ENCODE measurements around the gene PABPN1L. TPM values are rescaled to one million over a fixed set of nuclear protein-coding genes. Genes with fewer than 3 reads are reported as not detected.

Gene PABPN1L
- total and polyA plus RNA-seq, 2 of the 4 experiments (the other 2 are of a cell fraction), result not detected

- in situ Hi-C loops (cut with MboI; ENCODE audit: low sequenced_read_pairs), result no loop called here
- Histone ChIP-seq H3K9me3 (ENCODE audit: control insufficient read depth, insufficient read depth, low read length) (no peaks in the 10 kb centered on the region), H3K9ac (ENCODE audit: low read depth, low read length) (no peak overlapping the region), H3K36me3 (ENCODE audit: control insufficient read depth, insufficient read depth, low read length) (no peaks in the 10 kb centered on the region), H2BK5ac (ENCODE audit: low read depth, low read length, poor library complexity, severe bottlenecking) (no peak overlapping the region), H3K14ac (replicated peaks; ENCODE audit: low read depth, low read length) (no peak overlapping the region), H3K4me2 (ENCODE audit: low read depth, low read length) (no peak overlapping the region), H3K56ac (ENCODE audit: extremely low read depth, insufficient read depth, low read length) (no peak overlapping the region), H3K4me1 (ENCODE audit: control insufficient read depth, insufficient read depth, low read length) (no peaks in the 10 kb centered on the region), H3K4ac (ENCODE audit: low read depth, low read length) (no peak overlapping the region), H3K23ac (ENCODE audit: low read depth, low read length) (no peak overlapping the region), H2AK5ac (ENCODE audit: low read depth, low read length) (no peak overlapping the region), H2BK15ac (ENCODE audit: low read depth, low read length) (no peak overlapping the region), H2AK9ac (replicated peaks; ENCODE audit: low read depth, low read length, poor library complexity) (no peak overlapping the region), H3K27me3 (ENCODE audit: control insufficient read depth, insufficient read depth, low read length) (peaks cover 43% of the 10 kb centered on the region), H2AFZ (replicated peaks; ENCODE audit: low read length, poor library complexity) (no peak overlapping the region), H2BK20ac (ENCODE audit: low read depth, low read length) (no peak overlapping the region), H3K18ac (ENCODE audit: low read depth, low read length) (no peak overlapping the region), H4K5ac (ENCODE audit: low read depth, low read length) (no peak overlapping the region), H3K9me1 (ENCODE audit: insufficient read depth, low read length) (no peaks in the 10 kb centered on the region), H2BK120ac (ENCODE audit: low read depth, low read length) (no peak overlapping the region), H3K4me3 (ENCODE audit: insufficient read depth, low read depth, low read length) (no peak overlapping the region), H3K79me1 (ENCODE audit: low read depth in 1 of 2, low read length in 2 of 2) (no peaks in the 10 kb centered on the region), H4K8ac (ENCODE audit: low read depth in 2 of 2, low read length in 2 of 2) (no peak overlapping the region), H4K91ac (ENCODE audit: insufficient read depth, low read depth, low read length) (no peak overlapping the region), H4K20me1 (ENCODE audit: insufficient read depth, low read length) (no peaks in the 10 kb centered on the region), H3K27ac (ENCODE audit: insufficient read depth, low read length) (no peak overlapping the region)
- TF ChIP-seq RAD21 (IDR thresholded peaks at IDR 0.05; ENCODE audit: low read length), result no peak
- no TSS peak for BruUV-seq (replicated peaks)
- dilution Hi-C loops (cut with HindIII; ENCODE audit: low sequenced_read_pairs, unreplicated experiment), result no loop called here
- no peak for ATAC-seq (ENCODE audit: low read depth)
- CTCF ChIA-PET, result interaction anchor here (1.4 kb wide), 1 partner anchor 21 kb away, joined by 5 read pairs; no protein-coding TSS in a partner anchor
- intact Hi-C loops (cut with micrococcal nuclease), result no loop called here
- DNase-seq, result peak; percentile 0
- 81% methylated on average over 25 of the region's 45 CpGs; no CpG with 5 or more reads in 1 of the 2 experiments for WGBS, 2 experiments (ENCODE audit: extremely low coverage in 2 of 2, insufficient read length in 1 of 2)
- POLR2A ChIA-PET (ENCODE audit: unreplicated experiment), result no interaction called here
Observed at GRCh38 chr16:88878967-88879787, 12.7 kb upstream of the PABPN1L start.

Data from IMR-90 (cell line).